Smooth muscle cell (in vitro differentiated cells): ENCODE data around the gene DYNC1I1. TPM values are rescaled to one million over a fixed set of nuclear protein-coding genes. Genes with fewer than 3 reads are reported as not detected.

Source experiments
- DNase-seq: peaks from one replicate; lab custom pipeline; 2025; ENCODE audit not compliant: unreplicated experiment; lab: John Stamatoyannopoulos, UW
- H2AFZ ChIP-seq: fragments of 200-600 bp; sonication (generic); 2 replicates; pipeline ENCODE4 v1.6.0; 2016; ENCODE audit warnings: antibody characterized with exemption, low read depth, mild to moderate bottlenecking
- H3F3A ChIP-seq: fragments of 200-600 bp; sonication (generic); 2 replicates; pipeline ENCODE4 v1.6.0; 2017; ENCODE audit warnings: antibody characterized with exemption, low read depth
- H3K27ac ChIP-seq: fragments of 200-600 bp; sonication (generic); 2 replicates; pipeline ENCODE4 v1.5.1; 2016; ENCODE audit warnings: low read depth, mild to moderate bottlenecking
- H3K27me3 ChIP-seq: fragments of 200-600 bp; sonication (generic); 2 replicates; pipeline ENCODE4 v1.6.1; 2016; ENCODE audit warnings: low read depth, mild to moderate bottlenecking
- H3K36me3 ChIP-seq: fragments of 200-600 bp; sonication (generic); 2 replicates; pipeline ENCODE4 v1.5.1; 2016; ENCODE audit warnings: low read depth
- H3K4me1 ChIP-seq: fragments of 200-600 bp; sonication (generic); 2 replicates; pipeline ENCODE4 v1.5.1; 2016; ENCODE audit warnings: low read depth
- H3K4me2 ChIP-seq: fragments of 200-600 bp; sonication (generic); 2 replicates; pipeline ENCODE4 v1.6.0; 2016; ENCODE audit warnings: mild to moderate bottlenecking
- H3K4me3 ChIP-seq: fragments of 200-600 bp; sonication (generic); 2 replicates; pipeline ENCODE4 v1.5.1; 2016; ENCODE audit warnings: mild to moderate bottlenecking
- H3K79me2 ChIP-seq: fragments of 200-600 bp; sonication (generic); 2 replicates; pipeline ENCODE4 v1.6.0; 2016; ENCODE audit warnings: low read depth, mild to moderate bottlenecking
- H3K9ac ChIP-seq: fragments of 200-600 bp; sonication (generic); 2 replicates; pipeline ENCODE4 v1.6.0; 2016; ENCODE audit warnings: low read depth
- H3K9me3 ChIP-seq: fragments of 200-600 bp; sonication (generic); replicated peaks from 2 replicates; pipeline ENCODE4 v1.5.1; 2016; ENCODE audit warnings: low read depth
- H4K20me1 ChIP-seq: fragments of 200-600 bp; sonication (generic); 2 replicates; pipeline ENCODE4 v1.6.0; 2016; ENCODE audit warnings: low read depth
- CTCF ChIP-seq: fragments of 200-600 bp; sonication (generic); IDR thresholded peaks from 2 replicates; pipeline ENCODE4 v1.5.1; 2017; ENCODE audit warnings: borderline replicate concordance, mild to moderate bottlenecking, antibody characterized with exemption; ENCODE audit not compliant: insufficient read depth, poor library complexity, severe bottlenecking
- WGBS: methylation state at CpG from one replicate; pipeline ENCODE4 v1.1.7; 2016; ENCODE audit warnings: low lambda C conversion rate; 5-methylcytosine and 5-hydroxymethylcytosine counted together
- polyA plus RNA-seq: library from polyadenylated mRNA; unstranded; fragments of >200 nt; fragmentation: Nextera tagmentation; extraction: Ambion mirVana; gene quantifications from 2 replicates; pipeline ENCODE4 v1.2.1, GENCODE V29; 2016
- total RNA-seq: library from RNA; depleted of rRNA; stranded (reverse); fragments of >200 nt; gene quantifications from 2 replicates; pipeline ENCODE4 v1.2.3, GENCODE V29; 2014

Gene DYNC1I1
- total and polyA plus RNA-seq, 2 experiments from 2014 or later = 1.1 to 2.4 TPM

- Histone ChIP-seq H3K9me3 (no peaks in the 10 kb centered on the region), H4K20me1 (no peaks in the 10 kb centered on the region), H3K79me2 (no peaks in the 10 kb centered on the region), H2AFZ (no peak overlapping the region), H3K9ac (no peak overlapping the region), H3F3A (no peaks in the 10 kb centered on the region), H3K4me3 (no peak overlapping the region), H3K4me2 (no peak overlapping the region), H3K4me1 (peaks cover 10% of the 10 kb centered on the region), H3K27ac (no peak overlapping the region), H3K27me3 (no peaks in the 10 kb centered on the region), H3K36me3 (no peaks in the 10 kb centered on the region)
- DNase-seq = no peak
- no peak for TF ChIP-seq CTCF
- 73% methylated on average over 2 of the region's 2 CpGs for WGBS
Measured at GRCh38 chr7:96127746-96128145, 355.4 kb downstream of the DYNC1I1 start.

DNA sequence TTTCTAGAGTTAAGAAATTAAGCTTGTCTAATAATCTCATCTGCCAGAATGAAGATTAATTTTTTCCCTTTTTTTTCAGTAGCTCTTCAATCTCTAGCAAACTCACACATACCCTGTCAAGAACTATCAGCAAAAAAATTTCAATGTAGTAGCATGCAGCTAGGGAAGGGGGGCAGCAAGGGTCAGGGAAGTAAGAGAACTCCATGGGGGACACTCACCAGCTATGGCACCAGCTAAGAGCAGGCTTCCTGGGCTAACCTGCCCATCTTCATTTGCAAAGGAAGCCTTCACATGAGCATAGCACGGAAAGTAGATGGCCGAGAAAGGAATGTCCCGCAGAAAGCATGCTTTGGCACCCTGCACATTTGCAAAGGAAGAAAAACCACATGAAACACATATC lies 359.2 kb downstream of the DYNC1I1 start:
- no peaks in the 10 kb centered on the region for H3K9me3 ChIP-seq
- DNase-seq = no peak
- no peak overlapping the region for H3K4me3 ChIP-seq
- no peak overlapping the region for H2AFZ ChIP-seq
- H3K27me3 ChIP-seq = no peaks in the 10 kb centered on the region
- WGBS = 84% methylated on average over 3 of the region's 3 CpGs
- H3K36me3 ChIP-seq = no peaks in the 10 kb centered on the region
- H3K27ac ChIP-seq = no peak overlapping the region
- no peaks in the 10 kb centered on the region for H3F3A ChIP-seq
- H3K4me2 ChIP-seq = no peak overlapping the region
- no peak overlapping the region for H3K9ac ChIP-seq
- H3K4me1 ChIP-seq = peaks cover 10% of the 10 kb centered on the region
- H3K79me2 ChIP-seq = no peaks in the 10 kb centered on the region
- H4K20me1 ChIP-seq = no peaks in the 10 kb centered on the region
- no peak for TF ChIP-seq CTCF

- Histone ChIP-seq H3K4me2 (no peak overlapping the region), H3K4me1 (no peaks in the 10 kb centered on the region), H3F3A (no peaks in the 10 kb centered on the region), H3K9ac (no peak overlapping the region), H3K79me2 (no peaks in the 10 kb centered on the region), H4K20me1 (no peaks in the 10 kb centered on the region), H3K4me3 (no peak overlapping the region), H3K27ac (peak overlapping the region; percentile 31), H3K27me3 (no peaks in the 10 kb centered on the region), H3K9me3 (no peaks in the 10 kb centered on the region), H3K36me3 (no peaks in the 10 kb centered on the region), H2AFZ (no peak overlapping the region)
- no peak for TF ChIP-seq CTCF
- no peak for DNase-seq
- 71% methylated on average over 2 of the region's 2 CpGs for WGBS
Measured at GRCh38 chr7:96135241-96135640, 362.9 kb downstream of the DYNC1I1 start.

DNA sequence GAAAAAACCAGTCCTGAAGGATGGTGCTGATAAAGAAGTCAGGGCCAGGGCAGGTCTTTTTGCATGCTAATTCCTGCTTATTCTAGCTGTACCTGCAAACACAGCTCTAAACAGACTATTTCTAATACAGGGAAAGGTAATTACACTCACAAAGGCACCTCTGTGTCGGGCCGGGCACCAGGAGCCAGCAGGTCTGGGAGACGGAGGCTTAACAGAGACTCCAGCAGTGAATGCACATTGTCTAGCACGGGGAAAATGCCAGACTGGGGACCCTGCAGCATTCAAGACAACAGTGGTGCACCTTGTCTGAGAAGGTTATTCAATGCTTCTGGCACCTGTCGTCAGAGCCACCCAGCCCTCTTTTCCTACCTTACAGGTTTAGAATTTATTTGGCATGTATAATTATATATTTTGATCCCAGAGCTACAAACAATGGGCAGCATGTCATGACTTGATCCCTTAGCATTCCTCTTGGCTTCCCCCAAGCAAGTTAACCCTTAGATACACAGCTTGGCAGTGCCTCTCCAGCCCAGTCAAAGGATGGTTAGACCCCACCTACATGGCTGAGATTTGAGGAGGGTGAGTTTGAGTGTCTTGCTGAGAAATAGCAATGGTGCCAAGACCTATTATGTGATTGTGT lies 364.4 kb downstream of the DYNC1I1 start:
- no peaks in the 10 kb centered on the region for H3K9me3 ChIP-seq
- H3K4me1 ChIP-seq = no peaks in the 10 kb centered on the region
- no peak for DNase-seq
- no peaks in the 10 kb centered on the region for H4K20me1 ChIP-seq
- no peak for TF ChIP-seq CTCF
- H3K27me3 ChIP-seq = no peaks in the 10 kb centered on the region
- no peaks in the 10 kb centered on the region for H3F3A ChIP-seq
- 71% methylated on average over 5 of the region's 5 CpGs for WGBS
- no peak overlapping the region for H3K27ac ChIP-seq
- no peaks in the 10 kb centered on the region for H3K36me3 ChIP-seq
- H2AFZ ChIP-seq = no peak overlapping the region
- no peaks in the 10 kb centered on the region for H3K79me2 ChIP-seq
- H3K9ac ChIP-seq = no peak overlapping the region
- no peak overlapping the region for H3K4me3 ChIP-seq
- H3K4me2 ChIP-seq = no peak overlapping the region
